ENCODE results near the gene RFC3.

The RFC3 gene

GRCh38 chr13:33874871-33875270 is 56.9 kb downstream of the RFC3 start:
- TF ChIP-seq SIN3A (IDR thresholded peaks at IDR 0.05; ENCODE audit: borderline replicate concordance, insufficient read depth, low read length): no peak
- no peak for TF ChIP-seq POLR2AphosphoS5 (IDR thresholded peaks at IDR 0.05; ENCODE audit: low read depth, low read length)
- TF ChIP-seq FOXP2 (optimal IDR thresholded peaks at IDR 0.05; ENCODE audit: borderline replicate concordance, extremely low read depth, extremely low read length, insufficient read depth): no peak
- TF ChIP-seq, protein P1, sequence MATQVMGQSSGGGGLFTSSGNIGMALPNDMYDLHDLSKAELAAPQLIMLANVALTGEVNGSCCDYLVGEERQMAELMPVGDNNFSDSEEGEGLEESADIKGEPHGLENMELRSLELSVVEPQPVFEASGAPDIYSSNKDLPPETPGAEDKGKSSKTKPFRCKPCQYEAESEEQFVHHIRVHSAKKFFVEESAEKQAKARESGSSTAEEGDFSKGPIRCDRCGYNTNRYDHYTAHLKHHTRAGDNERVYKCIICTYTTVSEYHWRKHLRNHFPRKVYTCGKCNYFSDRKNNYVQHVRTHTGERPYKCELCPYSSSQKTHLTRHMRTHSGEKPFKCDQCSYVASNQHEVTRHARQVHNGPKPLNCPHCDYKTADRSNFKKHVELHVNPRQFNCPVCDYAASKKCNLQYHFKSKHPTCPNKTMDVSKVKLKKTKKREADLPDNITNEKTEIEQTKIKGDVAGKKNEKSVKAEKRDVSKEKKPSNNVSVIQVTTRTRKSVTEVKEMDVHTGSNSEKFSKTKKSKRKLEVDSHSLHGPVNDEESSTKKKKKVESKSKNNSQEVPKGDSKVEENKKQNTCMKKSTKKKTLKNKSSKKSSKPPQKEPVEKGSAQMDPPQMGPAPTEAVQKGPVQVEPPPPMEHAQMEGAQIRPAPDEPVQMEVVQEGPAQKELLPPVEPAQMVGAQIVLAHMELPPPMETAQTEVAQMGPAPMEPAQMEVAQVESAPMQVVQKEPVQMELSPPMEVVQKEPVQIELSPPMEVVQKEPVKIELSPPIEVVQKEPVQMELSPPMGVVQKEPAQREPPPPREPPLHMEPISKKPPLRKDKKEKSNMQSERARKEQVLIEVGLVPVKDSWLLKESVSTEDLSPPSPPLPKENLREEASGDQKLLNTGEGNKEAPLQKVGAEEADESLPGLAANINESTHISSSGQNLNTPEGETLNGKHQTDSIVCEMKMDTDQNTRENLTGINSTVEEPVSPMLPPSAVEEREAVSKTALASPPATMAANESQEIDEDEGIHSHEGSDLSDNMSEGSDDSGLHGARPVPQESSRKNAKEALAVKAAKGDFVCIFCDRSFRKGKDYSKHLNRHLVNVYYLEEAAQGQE (IDR thresholded peaks at IDR 0.05; ENCODE audit: insufficient read depth in 1 of 2, low read depth in 2 of 2, low read length in 2 of 2): no peak
- TF ChIP-seq TAF1 (IDR thresholded peaks at IDR 0.05; ENCODE audit: borderline replicate concordance, insufficient read depth, low read length): no peak

DNA sequence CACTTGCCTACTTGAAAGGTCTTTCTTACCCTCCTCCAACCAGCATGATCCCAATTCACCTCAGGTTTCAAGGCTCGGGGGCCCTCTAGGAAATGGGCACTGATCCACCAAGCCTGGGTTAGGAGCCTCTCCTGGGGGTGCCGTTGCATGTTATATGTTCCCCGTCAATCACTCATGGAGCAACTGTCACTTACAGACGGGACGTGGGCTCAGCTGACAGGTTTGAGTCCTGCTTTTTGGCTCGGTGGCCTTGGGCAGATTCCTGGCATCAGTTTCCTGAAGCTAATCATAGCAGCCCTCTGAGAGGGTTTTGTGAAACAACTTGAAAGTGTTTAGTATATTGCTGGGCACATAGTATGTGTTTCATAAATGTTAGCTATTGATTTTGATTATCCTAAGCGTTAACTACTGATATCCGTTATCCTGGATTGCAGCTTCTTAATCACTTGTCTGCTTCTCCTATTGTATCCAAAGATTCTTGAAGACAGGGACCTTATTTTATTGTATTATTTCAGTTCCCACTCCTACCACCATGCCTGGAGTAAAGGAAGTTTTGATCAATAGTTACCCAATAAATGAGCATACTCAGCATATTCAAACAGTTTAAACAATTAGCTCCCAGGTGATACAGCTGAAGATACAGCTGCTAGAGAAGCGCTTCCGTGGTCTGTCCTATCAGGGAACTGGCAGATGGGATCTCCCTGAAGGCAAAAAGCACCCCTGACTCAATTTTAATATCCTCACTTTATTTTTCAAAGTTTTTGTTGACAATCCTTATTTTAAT is 57.9 kb downstream of the RFC3 start:
- TF ChIP-seq TAF1 (IDR thresholded peaks at IDR 0.05; ENCODE audit: borderline replicate concordance, insufficient read depth, low read length): no peak
- TF ChIP-seq FOXP2 (optimal IDR thresholded peaks at IDR 0.05; ENCODE audit: borderline replicate concordance, extremely low read depth, extremely low read length, insufficient read depth): no peak
- TF ChIP-seq POLR2AphosphoS5 (IDR thresholded peaks at IDR 0.05; ENCODE audit: low read depth, low read length): no peak
- no peak for TF ChIP-seq SIN3A (IDR thresholded peaks at IDR 0.05; ENCODE audit: borderline replicate concordance, insufficient read depth, low read length)

DNA sequence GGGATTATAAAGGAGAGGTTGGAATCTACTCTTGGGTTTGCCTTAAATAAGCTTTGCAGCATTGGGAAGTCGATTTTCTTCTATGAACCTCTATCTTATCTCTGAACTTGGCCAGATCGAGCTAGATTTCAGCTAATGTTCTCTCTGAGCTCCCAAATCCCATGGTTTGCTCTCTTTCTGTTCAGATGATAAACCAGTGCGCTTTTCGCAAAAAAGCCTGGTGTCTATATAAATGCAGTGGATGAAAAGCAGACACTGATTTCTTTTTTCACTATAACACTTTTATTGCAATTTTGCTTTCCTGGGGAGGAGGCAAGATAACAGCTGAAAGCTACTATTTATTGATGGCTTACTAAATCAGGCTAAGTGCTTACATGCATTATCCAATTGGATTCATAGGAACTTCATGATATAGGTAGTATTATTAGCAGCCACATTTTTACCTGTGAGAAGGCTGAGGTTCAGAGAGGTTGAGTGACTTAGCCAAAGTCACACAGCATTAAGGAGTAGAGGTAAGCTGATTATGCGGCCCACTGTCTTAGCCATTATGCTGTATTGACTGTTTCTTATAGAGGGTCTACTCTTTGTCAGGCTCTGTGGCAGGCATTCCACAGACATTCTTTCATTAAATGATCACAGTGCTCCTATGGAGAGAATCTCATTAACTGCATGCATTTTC is 58.9 kb downstream of the RFC3 start:
- TF ChIP-seq POLR2AphosphoS5 (IDR thresholded peaks at IDR 0.05; ENCODE audit: low read depth, low read length) (no peak), FOXP2 (optimal IDR thresholded peaks at IDR 0.05; ENCODE audit: borderline replicate concordance, extremely low read depth, extremely low read length, insufficient read depth) (no peak), SIN3A (IDR thresholded peaks at IDR 0.05; ENCODE audit: borderline replicate concordance, insufficient read depth, low read length) (no peak), TAF1 (IDR thresholded peaks at IDR 0.05; ENCODE audit: borderline replicate concordance, insufficient read depth, low read length) (no peak)
- TF ChIP-seq, protein P1 (IDR thresholded peaks at IDR 0.05; ENCODE audit: insufficient read depth in 1 of 2, low read depth in 2 of 2, low read length in 2 of 2): no peak

DNA sequence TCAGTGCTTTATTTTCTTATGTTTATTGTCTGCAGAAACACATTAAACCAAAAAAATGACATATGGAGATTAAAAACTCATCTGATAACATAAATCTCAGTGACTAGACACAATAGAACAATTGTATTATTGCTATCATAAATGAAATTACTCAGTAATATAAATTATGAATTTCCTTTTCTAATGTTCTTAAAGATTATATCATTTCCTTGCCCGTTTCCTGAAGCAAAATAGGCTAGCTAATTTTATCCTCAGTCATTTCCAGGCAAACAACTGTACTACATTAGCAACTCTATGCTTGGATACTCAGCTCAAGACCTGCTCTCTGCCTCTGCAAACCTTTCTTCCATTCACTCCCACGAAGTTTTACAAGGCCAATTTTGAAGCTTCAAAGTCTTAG is 61.2 kb downstream of the RFC3 start:
- TF ChIP-seq, protein P1 (IDR thresholded peaks at IDR 0.05; ENCODE audit: insufficient read depth in 1 of 2, low read depth in 2 of 2, low read length in 2 of 2): no peak
- TF ChIP-seq SIN3A (IDR thresholded peaks at IDR 0.05; ENCODE audit: borderline replicate concordance, insufficient read depth, low read length) (no peak), TAF1 (IDR thresholded peaks at IDR 0.05; ENCODE audit: borderline replicate concordance, insufficient read depth, low read length) (no peak), POLR2AphosphoS5 (IDR thresholded peaks at IDR 0.05; ENCODE audit: low read depth, low read length) (no peak), FOXP2 (optimal IDR thresholded peaks at IDR 0.05; ENCODE audit: borderline replicate concordance, extremely low read depth, extremely low read length, insufficient read depth) (no peak)

- TF ChIP-seq FOXP2 (optimal IDR thresholded peaks at IDR 0.05; ENCODE audit: borderline replicate concordance, extremely low read depth, extremely low read length, insufficient read depth): no peak
- TF ChIP-seq, protein P1 (IDR thresholded peaks at IDR 0.05; ENCODE audit: insufficient read depth in 1 of 2, low read depth in 2 of 2, low read length in 2 of 2): no peak
- no peak for TF ChIP-seq POLR2AphosphoS5 (IDR thresholded peaks at IDR 0.05; ENCODE audit: low read depth, low read length)
- no peak for TF ChIP-seq SIN3A (IDR thresholded peaks at IDR 0.05; ENCODE audit: borderline replicate concordance, insufficient read depth, low read length)
- TF ChIP-seq TAF1 (IDR thresholded peaks at IDR 0.05; ENCODE audit: borderline replicate concordance, insufficient read depth, low read length): no peak
Measured at GRCh38 chr13:33882804-33883203, 64.9 kb downstream of the RFC3 start.
